B cell (primary cell): ENCODE data around the gene AGAP1. TPM values are rescaled to one million over a fixed set of nuclear protein-coding genes. Genes with fewer than 3 reads are reported as not detected.

Experiments
- ATAC-seq: fragments of 200-7000 bp; cut with Tn5 transposase; one replicate; pipeline ENCODE4 v1.10.0; 2021; ENCODE audit warnings: low read depth, mild to moderate bottlenecking, moderate number of reproducible peaks, moderate library complexity
- CTCF ChIA-PET: fragments of 350-600 bp; sonication (Branson Sonifier 250); formaldehyde crosslinking; loops from one replicate; lab custom pipeline; 2021; ENCODE audit warnings: antibody characterized with exemption, inconsistent platforms; lab: Charles Lee
- POLR2A ChIA-PET: fragments of 350-600 bp; sonication (Branson Sonifier 250); formaldehyde crosslinking; loops from one replicate; lab custom pipeline; 2021; ENCODE audit warnings: antibody characterized with exemption; lab: Charles Lee
- DNase-seq: peaks from one replicate; pipeline ENCODE4 v3.0.0; 2013
- H2AFZ ChIP-seq: 2 replicates; pipeline ENCODE4 v1.6.1; 2012; ENCODE audit warnings: mild to moderate bottlenecking, low read depth, low read length; ENCODE audit not compliant: insufficient read depth, poor library complexity, severe bottlenecking
- H3K27ac ChIP-seq, 2 donors: 1 replicate in 1 of 2; 2 replicates in 1 of 2; pipeline ENCODE4 v1.5.1; 2012 to 2013; ENCODE audit warnings: low read length in 2 of 2, mild to moderate bottlenecking in 2 of 2, moderate library complexity in 1 of 2
- H3K27me3 ChIP-seq, 4 experiments: fragments of 200-600 bp in 1 of 4; sonication (generic) in 1 of 4; replicated peaks in 1 of 4; 1 replicate in 2 of 4; 2 replicates in 2 of 4; pipeline versions ENCODE4 v1.6.1 to v1.7.0; 2013 to 2016; ENCODE audit warnings: low read length in 3 of 4, mild to moderate bottlenecking in 2 of 4, mixed read lengths in 1 of 4, moderate library complexity in 1 of 4; ENCODE audit not compliant: insufficient read depth in 4 of 4, control insufficient read depth in 3 of 4; ENCODE audit errors: control extremely low read depth in 1 of 4
- H3K36me3 ChIP-seq, 2 experiments: replicated peaks in 1 of 2; 1 replicate in 1 of 2; 2 replicates in 1 of 2; pipeline versions ENCODE4 v1.6.1 to v1.7.1; 2013; ENCODE audit warnings: low read length in 1 of 2; ENCODE audit not compliant: insufficient read depth in 2 of 2, control insufficient read depth in 1 of 2; ENCODE audit errors: control extremely low read depth in 1 of 2, extremely low read depth in 1 of 2
- H3K4me1 ChIP-seq, 2 donors: fragments of 200-600 bp in 1 of 2; sonication (generic) in 1 of 2; 1 replicate in 1 of 2; 2 replicates in 1 of 2; pipeline versions ENCODE4 v1.5.1 to v1.6.1; 2013 to 2017; ENCODE audit warnings: low read length in 2 of 2; ENCODE audit not compliant: control insufficient read depth in 2 of 2, insufficient read depth in 2 of 2
- H3K4me2 ChIP-seq: replicated peaks from 2 replicates; pipeline ENCODE3; 2012; ENCODE audit warnings: mild to moderate bottlenecking, low read depth, low read length; ENCODE audit not compliant: poor library complexity, severe bottlenecking
- H3K4me3 ChIP-seq, 5 experiments: fragments of 200-600 bp in 1 of 5; sonication (generic) in 1 of 5; 1 replicate in 3 of 5; 2 replicates in 2 of 5; pipeline versions ENCODE4 v1.5.1 to v1.7.0; 2011 to 2016; ENCODE audit warnings: low read length in 4 of 5, mild to moderate bottlenecking in 4 of 5, low read depth in 2 of 5, control low read depth in 1 of 5, moderate library complexity in 1 of 5; ENCODE audit not compliant: insufficient read depth in 1 of 5; ENCODE audit errors: control extremely low read depth in 1 of 5, extremely low read depth in 1 of 5
- H3K79me2 ChIP-seq: fragments of 200-600 bp; sonication (generic); one replicate; pipeline ENCODE4 v1.6.0; 2016; ENCODE audit warnings: low read length; ENCODE audit not compliant: control insufficient read depth, insufficient read depth
- H3K9ac ChIP-seq: fragments of 200-600 bp; sonication (generic); 2 replicates; pipeline ENCODE4 v1.6.1; 2017; ENCODE audit warnings: mild to moderate bottlenecking, low read length, moderate library complexity
- H3K9me3 ChIP-seq, 3 donors: one replicate each; pipeline versions ENCODE4 v1.6.1 to v1.7.1; 2013; ENCODE audit warnings: low read length in 2 of 3; ENCODE audit not compliant: control insufficient read depth in 2 of 3, insufficient read depth in 1 of 3; ENCODE audit errors: control extremely low read depth in 1 of 3
- H4K20me1 ChIP-seq: 2 replicates; pipeline ENCODE4 v1.6.0; 2012; ENCODE audit warnings: mild to moderate bottlenecking, low read length; ENCODE audit not compliant: insufficient read depth, control insufficient read depth, poor library complexity, severe bottlenecking
- H3K27ac Mint-ChIP-seq: one replicate; pipeline ENCODE4 v1.8.0; 2021; ENCODE audit warnings: mixed read lengths
- H3K27me3 Mint-ChIP-seq: one replicate; pipeline ENCODE4 v1.8.0; 2021; ENCODE audit warnings: mixed read lengths
- H3K4me1 Mint-ChIP-seq: one replicate; pipeline ENCODE4 v1.8.0; 2021; ENCODE audit warnings: mixed read lengths
- H3K4me3 Mint-ChIP-seq: one replicate; pipeline ENCODE4 v1.8.0; 2021; ENCODE audit warnings: mixed read lengths
- H3K9me3 Mint-ChIP-seq: one replicate; pipeline ENCODE4 v1.8.0; 2022; ENCODE audit warnings: mixed read lengths; ENCODE audit not compliant: insufficient read depth
- EZH2 ChIP-seq: IDR thresholded peaks from 2 replicates; pipeline ENCODE4 v1.6.1; 2012; ENCODE audit warnings: borderline replicate concordance, low read depth, mild to moderate bottlenecking, moderate library complexity, low read length; ENCODE audit not compliant: insufficient read depth, poor library complexity, severe bottlenecking
- WGBS: methylation state at CpG from one replicate; pipeline ENCODE4 v1.1.5; 2013; ENCODE audit warnings: missing lambda C conversion rate; ENCODE audit not compliant: insufficient coverage; 5-methylcytosine and 5-hydroxymethylcytosine counted together
- intact Hi-C: fragments of 100-400 bp; cut with micrococcal nuclease; formaldehyde crosslinking; loops from one replicate; pipeline ENCODE4 v1.10.0; 2022
- polyA plus RNA-seq: library from polyadenylated mRNA; depleted of rRNA; stranded (reverse); fragments of >200 nt; gene quantifications from 2 replicates; pipeline ENCODE4 v1.2.3, GENCODE V29; 2012
- total RNA-seq, 2 donors: library from RNA; stranded (reverse); fragments of 120-200 nt in 1 of 2; gene quantifications; 1 replicate in 1 of 2; 2 replicates in 1 of 2; pipeline versions ENCODE4 v1.2.3 to v1.2.4, GENCODE V29; 2013 to 2022
- TF ChIP-seq, protein P1 (sequence below): fragments of 200-600 bp; IDR thresholded peaks from one replicate; pipeline ENCODE4 v1.8.0; 2022; ENCODE audit warnings: antibody characterized with exemption, mild to moderate bottlenecking

AGAP1 gene
- total and polyA plus RNA-seq, 2 donors (not counting 1 experiment from before 2014, with no cell fraction given): 0.01 TPM; not detected in 1

DNA sequence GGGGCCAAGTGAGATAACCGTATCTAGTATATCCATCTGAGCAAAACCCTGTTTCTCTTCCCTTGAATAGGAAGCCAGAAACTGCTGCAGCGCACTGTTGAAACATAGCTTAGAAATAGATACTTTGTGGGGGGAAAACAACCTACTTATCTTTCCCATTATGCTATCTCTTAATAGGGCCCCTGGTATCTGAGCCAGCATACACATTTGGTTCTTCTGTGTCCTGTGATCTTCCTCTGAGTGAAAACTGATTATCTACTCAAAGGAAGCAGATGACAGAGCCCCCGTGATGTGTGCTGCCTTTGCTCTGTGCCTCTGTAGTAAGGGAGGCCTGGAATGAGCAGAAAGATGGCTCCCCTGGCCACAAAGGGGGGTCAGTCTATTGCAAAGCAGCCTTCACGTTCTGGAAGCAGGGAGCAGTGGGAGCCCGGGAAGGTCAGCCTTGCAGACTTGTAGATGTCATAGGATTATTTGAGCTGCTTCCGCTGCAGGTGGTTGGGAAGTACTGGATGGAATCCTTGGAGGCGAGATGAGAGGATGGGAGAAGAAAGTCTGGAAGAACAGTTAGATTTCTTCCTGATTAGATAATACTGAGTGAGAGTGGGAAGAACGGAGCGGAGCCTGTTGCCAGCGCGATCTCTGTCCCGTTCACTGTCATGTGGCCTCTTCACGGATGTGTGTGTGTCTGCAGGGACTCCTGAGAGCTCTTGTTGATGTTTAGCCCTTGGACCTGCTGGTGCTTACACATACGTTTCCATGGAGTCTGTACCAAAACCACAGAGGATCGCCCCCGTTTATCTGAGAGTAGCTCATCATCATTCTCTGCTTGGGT, 150.1 kb downstream of the AGAP1 start:
- POLR2A ChIA-PET: no interaction called here
- no peak overlapping the region for H3K27ac Mint-ChIP-seq
- Histone ChIP-seq H3K4me3 (no peak overlapping the region), H3K9ac (no peak overlapping the region), H3K4me2 (no peak overlapping the region), H3K79me2 (no peaks in the 10 kb centered on the region), H3K36me3 (no peaks in the 10 kb centered on the region), H3K9me3 (peaks cover 0 to 2% (median 0%) of the 10 kb centered on the region in 3 donors), H2AFZ (no peak overlapping the region), H4K20me1 (no peaks in the 10 kb centered on the region), H3K4me1 (no peaks in the 10 kb centered on the region), H3K27ac (no peak overlapping the region), H3K27me3 (peaks cover 0 to 4% (median 1%) of the 10 kb centered on the region in 4 experiments)
- CTCF ChIA-PET: no interaction called here
- H3K9me3 Mint-ChIP-seq: no peaks in the 10 kb centered on the region
- H3K27me3 Mint-ChIP-seq: peaks cover 28% of the 10 kb centered on the region
- H3K4me3 Mint-ChIP-seq: no peak overlapping the region
- intact Hi-C loops: no loop called here
- no peak for ATAC-seq
- no peaks in the 10 kb centered on the region for H3K4me1 Mint-ChIP-seq
- no peak for DNase-seq
- no peak for TF ChIP-seq EZH2
- TF ChIP-seq, protein P1, sequence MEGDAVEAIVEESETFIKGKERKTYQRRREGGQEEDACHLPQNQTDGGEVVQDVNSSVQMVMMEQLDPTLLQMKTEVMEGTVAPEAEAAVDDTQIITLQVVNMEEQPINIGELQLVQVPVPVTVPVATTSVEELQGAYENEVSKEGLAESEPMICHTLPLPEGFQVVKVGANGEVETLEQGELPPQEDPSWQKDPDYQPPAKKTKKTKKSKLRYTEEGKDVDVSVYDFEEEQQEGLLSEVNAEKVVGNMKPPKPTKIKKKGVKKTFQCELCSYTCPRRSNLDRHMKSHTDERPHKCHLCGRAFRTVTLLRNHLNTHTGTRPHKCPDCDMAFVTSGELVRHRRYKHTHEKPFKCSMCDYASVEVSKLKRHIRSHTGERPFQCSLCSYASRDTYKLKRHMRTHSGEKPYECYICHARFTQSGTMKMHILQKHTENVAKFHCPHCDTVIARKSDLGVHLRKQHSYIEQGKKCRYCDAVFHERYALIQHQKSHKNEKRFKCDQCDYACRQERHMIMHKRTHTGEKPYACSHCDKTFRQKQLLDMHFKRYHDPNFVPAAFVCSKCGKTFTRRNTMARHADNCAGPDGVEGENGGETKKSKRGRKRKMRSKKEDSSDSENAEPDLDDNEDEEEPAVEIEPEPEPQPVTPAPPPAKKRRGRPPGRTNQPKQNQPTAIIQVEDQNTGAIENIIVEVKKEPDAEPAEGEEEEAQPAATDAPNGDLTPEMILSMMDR: no peak
- WGBS: 83% methylated on average over 13 of the region's 16 CpGs

DNA sequence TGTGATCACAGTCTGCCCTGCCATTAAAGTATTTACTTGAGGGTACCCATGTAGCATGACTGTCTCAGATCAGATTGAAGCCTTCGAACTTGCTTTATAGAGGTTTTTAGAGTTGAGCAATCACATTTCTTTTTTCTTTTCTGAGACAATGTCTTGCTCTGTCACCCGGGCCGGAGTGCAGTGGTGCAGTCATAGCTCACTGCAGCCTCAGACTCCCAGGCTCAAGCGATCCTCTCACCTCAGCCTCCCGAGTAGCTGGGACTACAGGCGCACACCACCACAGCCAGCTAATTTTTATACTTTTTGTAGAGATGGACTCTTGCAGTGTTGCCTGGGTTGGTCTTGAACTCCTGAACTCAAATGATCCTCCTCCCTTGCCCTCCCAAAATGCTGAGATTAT, 153.4 kb downstream of the AGAP1 start:
- Histone ChIP-seq H3K9me3 (peaks cover 0 to 2% (median 0%) of the 10 kb centered on the region in 3 donors), H3K4me1 (no peaks in the 10 kb centered on the region), H3K36me3 (no peaks in the 10 kb centered on the region), H3K4me2 (no peak overlapping the region), H3K27me3 (peaks cover 0 to 3% (median 0%) of the 10 kb centered on the region in 4 experiments), H3K79me2 (no peaks in the 10 kb centered on the region), H3K9ac (no peak overlapping the region), H3K4me3 (no peak overlapping the region), H4K20me1 (no peaks in the 10 kb centered on the region), H2AFZ (no peak overlapping the region), H3K27ac (no peak overlapping the region)
- intact Hi-C loops: no loop called here
- ATAC-seq (no peak), DNase-seq (no peak)
- Mint-ChIP-seq H3K4me1 (no peaks in the 10 kb centered on the region), H3K27ac (no peak overlapping the region), H3K9me3 (no peaks in the 10 kb centered on the region), H3K4me3 (no peak overlapping the region), H3K27me3 (peaks cover 14% of the 10 kb centered on the region)
- ChIA-PET CTCF (no interaction called here), POLR2A (no interaction called here)
- no peak for TF ChIP-seq EZH2
- TF ChIP-seq, protein P1: no peak
- WGBS: 94% methylated on average over 6 of the region's 6 CpGs
